HepG2 (cell line): Measurements from ENCODE around the gene C1S. TPM values are rescaled to one million over a fixed set of nuclear protein-coding genes. Genes with fewer than 3 reads are reported as not detected.

Experiments used
- XRCC5 ChIP-seq: fragments of 200-400 bp; formaldehyde crosslinking; optimal IDR thresholded peaks from 2 replicates; pipeline ENCODE3; 2017; ENCODE audit warnings: mild to moderate bottlenecking, low read length
- ZNF18 ChIP-seq: sonication (generic); formaldehyde crosslinking; IDR thresholded peaks from 2 replicates; pipeline ENCODE4 v1.8.0; 2022; ENCODE audit warnings: mild to moderate bottlenecking, missing genetic modification reagents; ENCODE audit not compliant: insufficient replicate concordance
- ZNF253 ChIP-seq: sonication (generic); formaldehyde crosslinking; IDR thresholded peaks from 2 replicates; pipeline ENCODE4 v1.8.0; 2022; ENCODE audit warnings: mild to moderate bottlenecking, missing genetic modification reagents, borderline replicate concordance
- ZNF430 ChIP-seq: sonication (generic); formaldehyde crosslinking; IDR thresholded peaks from 2 replicates; pipeline ENCODE4 v1.9.0; 2021; ENCODE audit warnings: mild to moderate bottlenecking, missing genetic modification reagents
- ZSCAN12 ChIP-seq: sonication (generic); formaldehyde crosslinking; IDR thresholded peaks from 2 replicates; pipeline ENCODE4 v1.9.0; 2021; ENCODE audit warnings: mild to moderate bottlenecking, missing genetic modification reagents
- polyA plus RNA-seq, 8 experiments: library from polyadenylated mRNA; depleted of rRNA in 3 of 8; stranded (reverse) in 7 of 8; unstranded in 1 of 8; fragments of >200 nt; fragmentation: Illumina TruSeq in 4 of 8; extraction: Trizol in 4 of 8; gene quantifications; 2 replicates each; pipeline versions ENCODE4 v1.2.1 to v1.2.3, GENCODE V29; 2011 to 2016; ENCODE audit warnings: low read depth in 4 of 8, missing spikeins in 1 of 8, mixed read lengths in 1 of 8; ENCODE audit not compliant: insufficient read depth in 1 of 8
- total RNA-seq, 5 experiments: library from RNA; depleted of rRNA; stranded (reverse); fragments of >200 nt; fragmentation: Illumina TruSeq; extraction: Trizol; gene quantifications; 2 replicates each; pipeline ENCODE4 v1.2.3, GENCODE V29; 2016; ENCODE audit warnings: low read depth in 1 of 5
- TF ChIP-seq, protein P1 (sequence below): sonication (generic); formaldehyde crosslinking; IDR thresholded peaks from one replicate; pipeline ENCODE4 v1.5.1; 2020; ENCODE audit warnings: mild to moderate bottlenecking, missing genetic modification reagents; ENCODE audit errors: not compliant biosample characterization
- TF ChIP-seq, protein P2 (sequence below): sonication (generic); formaldehyde crosslinking; IDR thresholded peaks from 2 replicates; pipeline ENCODE4 v1.5.1; 2020; ENCODE audit warnings: missing genetic modification reagents, mild to moderate bottlenecking, borderline replicate concordance
- TF ChIP-seq, protein P3 (sequence below): sonication (generic); formaldehyde crosslinking; IDR thresholded peaks from 2 replicates; pipeline ENCODE4 v1.5.1; 2020; ENCODE audit warnings: missing genetic modification reagents, mild to moderate bottlenecking, borderline replicate concordance
- TF ChIP-seq, protein P4 (sequence below): sonication (generic); formaldehyde crosslinking; IDR thresholded peaks from 2 replicates; pipeline ENCODE4 v1.5.1; 2020; ENCODE audit warnings: mild to moderate bottlenecking, missing genetic modification reagents, moderate library complexity

Gene C1S
- total and polyA plus RNA-seq, 2 of the 13 experiments (the other 11 are each of a cell fraction or from before 2014, with no cell fraction given): 14.5 to 18.2 TPM

DNA sequence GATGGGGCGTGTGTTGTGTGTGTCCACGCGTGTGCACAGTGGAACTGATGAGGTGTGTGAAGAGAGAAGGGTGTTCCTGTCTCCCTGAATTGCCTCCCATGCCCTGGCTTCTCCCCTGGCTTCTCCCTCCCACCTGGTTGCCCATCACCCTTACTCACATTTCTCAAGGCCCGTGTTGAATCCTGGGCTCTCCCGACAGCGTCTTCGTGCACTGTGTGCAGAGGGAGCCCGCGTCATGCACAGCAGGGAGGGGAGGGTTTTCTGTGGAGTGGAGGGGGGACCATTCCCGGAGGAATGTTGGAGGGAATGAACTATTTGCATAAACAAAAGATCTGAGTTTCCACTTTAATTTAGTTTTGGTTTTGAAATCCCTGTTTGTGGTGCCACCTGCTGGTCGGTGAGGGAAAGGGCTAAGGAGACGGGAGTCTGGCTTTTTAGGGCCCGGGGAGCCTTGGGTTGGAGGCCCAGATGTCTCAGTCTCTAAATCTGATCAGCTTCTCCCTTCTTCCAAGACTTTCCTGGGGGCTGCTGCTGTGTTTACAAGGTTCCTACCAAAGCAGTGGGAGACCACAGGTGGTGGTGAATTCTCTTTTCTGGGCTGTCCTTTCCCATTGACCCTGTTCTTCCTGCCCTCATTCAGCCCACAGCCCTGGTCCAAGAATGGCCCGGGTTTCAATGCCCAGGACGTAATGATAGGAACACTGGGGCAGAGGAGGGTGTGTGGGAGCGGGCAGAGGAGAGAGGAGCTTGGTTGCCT lies 31.9 kb downstream of the C1S start, which contains the start of gene C1R (continued):
- TF ChIP-seq, protein P1, sequence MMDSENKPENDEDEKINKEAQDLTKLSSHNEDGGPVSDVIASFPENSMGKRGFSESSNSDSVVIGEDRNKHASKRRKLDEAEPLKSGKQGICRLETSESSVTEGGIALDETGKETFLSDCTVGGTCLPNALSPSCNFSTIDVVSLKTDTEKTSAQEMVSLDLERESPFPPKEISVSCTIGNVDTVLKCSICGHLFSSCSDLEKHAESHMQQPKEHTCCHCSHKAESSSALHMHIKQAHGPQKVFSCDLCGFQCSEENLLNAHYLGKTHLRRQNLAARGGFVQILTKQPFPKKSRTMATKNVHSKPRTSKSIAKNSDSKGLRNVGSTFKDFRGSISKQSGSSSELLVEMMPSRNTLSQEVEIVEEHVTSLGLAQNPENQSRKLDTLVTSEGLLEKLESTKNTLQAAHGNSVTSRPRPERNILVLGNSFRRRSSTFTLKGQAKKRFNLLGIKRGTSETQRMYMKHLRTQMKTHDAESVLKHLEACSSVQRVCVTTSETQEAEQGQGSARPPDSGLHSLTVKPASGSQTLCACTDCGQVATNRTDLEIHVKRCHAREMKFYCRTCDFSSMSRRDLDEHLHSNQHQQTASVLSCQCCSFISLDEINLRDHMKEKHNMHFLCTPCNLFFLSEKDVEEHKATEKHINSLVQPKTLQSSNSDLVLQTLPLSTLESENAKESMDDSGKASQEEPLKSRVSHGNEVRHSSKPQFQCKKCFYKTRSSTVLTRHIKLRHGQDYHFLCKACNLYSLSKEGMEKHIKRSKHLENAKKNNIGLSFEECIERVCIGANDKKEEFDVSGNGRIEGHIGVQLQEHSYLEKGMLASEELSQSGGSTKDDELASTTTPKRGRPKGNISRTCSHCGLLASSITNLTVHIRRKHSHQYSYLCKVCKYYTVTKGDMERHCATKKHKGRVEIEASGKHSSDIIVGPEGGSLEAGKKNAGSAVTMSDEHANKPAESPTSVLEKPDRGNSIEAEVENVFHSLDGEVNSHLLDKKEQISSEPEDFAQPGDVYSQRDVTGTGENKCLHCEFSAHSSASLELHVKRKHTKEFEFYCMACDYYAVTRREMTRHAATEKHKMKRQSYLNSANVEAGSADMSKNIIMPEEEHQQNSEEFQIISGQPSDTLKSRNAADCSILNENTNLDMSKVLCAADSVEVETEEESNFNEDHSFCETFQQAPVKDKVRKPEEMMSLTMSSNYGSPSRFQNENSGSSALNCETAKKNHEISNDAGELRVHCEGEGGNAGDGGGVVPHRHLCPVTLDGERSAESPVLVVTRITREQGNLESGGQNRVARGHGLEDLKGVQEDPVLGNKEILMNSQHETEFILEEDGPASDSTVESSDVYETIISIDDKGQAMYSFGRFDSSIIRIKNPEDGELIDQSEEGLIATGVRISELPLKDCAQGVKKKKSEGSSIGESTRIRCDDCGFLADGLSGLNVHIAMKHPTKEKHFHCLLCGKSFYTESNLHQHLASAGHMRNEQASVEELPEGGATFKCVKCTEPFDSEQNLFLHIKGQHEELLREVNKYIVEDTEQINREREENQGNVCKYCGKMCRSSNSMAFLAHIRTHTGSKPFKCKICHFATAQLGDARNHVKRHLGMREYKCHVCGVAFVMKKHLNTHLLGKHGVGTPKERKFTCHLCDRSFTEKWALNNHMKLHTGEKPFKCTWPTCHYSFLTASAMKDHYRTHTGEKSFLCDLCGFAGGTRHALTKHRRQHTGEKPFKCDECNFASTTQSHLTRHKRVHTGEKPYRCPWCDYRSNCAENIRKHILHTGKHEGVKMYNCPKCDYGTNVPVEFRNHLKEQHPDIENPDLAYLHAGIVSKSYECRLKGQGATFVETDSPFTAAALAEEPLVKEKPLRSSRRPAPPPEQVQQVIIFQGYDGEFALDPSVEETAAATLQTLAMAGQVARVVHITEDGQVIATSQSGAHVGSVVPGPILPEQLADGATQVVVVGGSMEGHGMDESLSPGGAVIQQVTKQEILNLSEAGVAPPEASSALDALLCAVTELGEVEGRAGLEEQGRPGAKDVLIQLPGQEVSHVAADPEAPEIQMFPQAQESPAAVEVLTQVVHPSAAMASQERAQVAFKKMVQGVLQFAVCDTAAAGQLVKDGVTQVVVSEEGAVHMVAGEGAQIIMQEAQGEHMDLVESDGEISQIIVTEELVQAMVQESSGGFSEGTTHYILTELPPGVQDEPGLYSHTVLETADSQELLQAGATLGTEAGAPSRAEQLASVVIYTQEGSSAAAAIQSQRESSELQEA (CRISPR knock-in tag): peak; percentile 58
- TF ChIP-seq ZNF18 (CRISPR knock-in tag) (no peak), ZNF253 (0 out of 2 replicates have a peak, but pooled peaks have one; percentile 35), ZNF430 (CRISPR knock-in tag) (no peak), XRCC5 (peak; percentile 67), ZSCAN12 (no peak)
- TF ChIP-seq, protein P2, sequence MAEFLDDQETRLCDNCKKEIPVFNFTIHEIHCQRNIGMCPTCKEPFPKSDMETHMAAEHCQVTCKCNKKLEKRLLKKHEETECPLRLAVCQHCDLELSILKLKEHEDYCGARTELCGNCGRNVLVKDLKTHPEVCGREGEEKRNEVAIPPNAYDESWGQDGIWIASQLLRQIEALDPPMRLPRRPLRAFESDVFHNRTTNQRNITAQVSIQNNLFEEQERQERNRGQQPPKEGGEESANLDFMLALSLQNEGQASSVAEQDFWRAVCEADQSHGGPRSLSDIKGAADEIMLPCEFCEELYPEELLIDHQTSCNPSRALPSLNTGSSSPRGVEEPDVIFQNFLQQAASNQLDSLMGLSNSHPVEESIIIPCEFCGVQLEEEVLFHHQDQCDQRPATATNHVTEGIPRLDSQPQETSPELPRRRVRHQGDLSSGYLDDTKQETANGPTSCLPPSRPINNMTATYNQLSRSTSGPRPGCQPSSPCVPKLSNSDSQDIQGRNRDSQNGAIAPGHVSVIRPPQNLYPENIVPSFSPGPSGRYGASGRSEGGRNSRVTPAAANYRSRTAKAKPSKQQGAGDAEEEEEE (CRISPR knock-in tag): no peak
- TF ChIP-seq, protein P3, sequence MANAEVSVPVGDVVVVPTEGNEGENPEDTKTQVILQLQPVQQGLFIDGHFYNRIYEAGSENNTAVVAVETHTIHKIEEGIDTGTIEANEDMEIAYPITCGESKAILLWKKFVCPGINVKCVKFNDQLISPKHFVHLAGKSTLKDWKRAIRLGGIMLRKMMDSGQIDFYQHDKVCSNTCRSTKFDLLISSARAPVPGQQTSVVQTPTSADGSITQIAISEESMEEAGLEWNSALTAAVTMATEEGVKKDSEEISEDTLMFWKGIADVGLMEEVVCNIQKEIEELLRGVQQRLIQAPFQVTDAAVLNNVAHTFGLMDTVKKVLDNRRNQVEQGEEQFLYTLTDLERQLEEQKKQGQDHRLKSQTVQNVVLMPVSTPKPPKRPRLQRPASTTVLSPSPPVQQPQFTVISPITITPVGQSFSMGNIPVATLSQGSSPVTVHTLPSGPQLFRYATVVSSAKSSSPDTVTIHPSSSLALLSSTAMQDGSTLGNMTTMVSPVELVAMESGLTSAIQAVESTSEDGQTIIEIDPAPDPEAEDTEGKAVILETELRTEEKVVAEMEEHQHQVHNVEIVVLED (CRISPR knock-in tag): 0 out of 2 replicates have a peak, but pooled peaks have one; percentile 27
- TF ChIP-seq, protein P4, sequence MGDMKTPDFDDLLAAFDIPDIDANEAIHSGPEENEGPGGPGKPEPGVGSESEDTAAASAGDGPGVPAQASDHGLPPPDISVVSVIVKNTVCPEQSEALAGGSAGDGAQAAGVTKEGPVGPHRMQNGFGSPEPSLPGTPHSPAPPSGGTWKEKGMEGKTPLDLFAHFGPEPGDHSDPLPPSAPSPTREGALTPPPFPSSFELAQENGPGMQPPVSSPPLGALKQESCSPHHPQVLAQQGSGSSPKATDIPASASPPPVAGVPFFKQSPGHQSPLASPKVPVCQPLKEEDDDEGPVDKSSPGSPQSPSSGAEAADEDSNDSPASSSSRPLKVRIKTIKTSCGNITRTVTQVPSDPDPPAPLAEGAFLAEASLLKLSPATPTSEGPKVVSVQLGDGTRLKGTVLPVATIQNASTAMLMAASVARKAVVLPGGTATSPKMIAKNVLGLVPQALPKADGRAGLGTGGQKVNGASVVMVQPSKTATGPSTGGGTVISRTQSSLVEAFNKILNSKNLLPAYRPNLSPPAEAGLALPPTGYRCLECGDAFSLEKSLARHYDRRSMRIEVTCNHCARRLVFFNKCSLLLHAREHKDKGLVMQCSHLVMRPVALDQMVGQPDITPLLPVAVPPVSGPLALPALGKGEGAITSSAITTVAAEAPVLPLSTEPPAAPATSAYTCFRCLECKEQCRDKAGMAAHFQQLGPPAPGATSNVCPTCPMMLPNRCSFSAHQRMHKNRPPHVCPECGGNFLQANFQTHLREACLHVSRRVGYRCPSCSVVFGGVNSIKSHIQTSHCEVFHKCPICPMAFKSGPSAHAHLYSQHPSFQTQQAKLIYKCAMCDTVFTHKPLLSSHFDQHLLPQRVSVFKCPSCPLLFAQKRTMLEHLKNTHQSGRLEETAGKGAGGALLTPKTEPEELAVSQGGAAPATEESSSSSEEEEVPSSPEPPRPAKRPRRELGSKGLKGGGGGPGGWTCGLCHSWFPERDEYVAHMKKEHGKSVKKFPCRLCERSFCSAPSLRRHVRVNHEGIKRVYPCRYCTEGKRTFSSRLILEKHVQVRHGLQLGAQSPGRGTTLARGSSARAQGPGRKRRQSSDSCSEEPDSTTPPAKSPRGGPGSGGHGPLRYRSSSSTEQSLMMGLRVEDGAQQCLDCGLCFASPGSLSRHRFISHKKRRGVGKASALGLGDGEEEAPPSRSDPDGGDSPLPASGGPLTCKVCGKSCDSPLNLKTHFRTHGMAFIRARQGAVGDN (CRISPR knock-in tag): peak; percentile 51
